Measurements from ENCODE around the gene KCP.

- no peak for TF ChIP-seq CTCF (IDR thresholded peaks at IDR 0.05)
- TF ChIP-seq POLR2A (IDR thresholded peaks at IDR 0.05), result no peak
These were observed 35.0 kb downstream of the KCP start for GRCh38 chr7:128875523-128875948.
